Lower lobe of right lung (tissue), 2 donors: ENCODE results near the gene TIAM1. TPM values are rescaled to one million over a fixed set of nuclear protein-coding genes. Genes with fewer than 3 reads are reported as not detected.

ENCODE experiments used
- ATAC-seq, 2 donors: fragments of 200-7000 bp; cut with Tn5 transposase; one replicate each; pipeline ENCODE4 v1.9.1; 2020 to 2022; ENCODE audit warnings: mild to moderate bottlenecking in 2 of 2, moderate library complexity in 2 of 2
- DNase-seq: peaks from one replicate; pipeline ENCODE4 v3.0.0-alpha.2; 2020
- H3K27ac ChIP-seq: fragments of 200-600 bp; one replicate; pipeline ENCODE4 v1.8.0; 2022
- H3K27me3 ChIP-seq: fragments of 200-600 bp; one replicate; pipeline ENCODE4 v1.8.0; 2022; ENCODE audit warnings: low read depth
- H3K36me3 ChIP-seq: fragments of 200-600 bp; one replicate; pipeline ENCODE4 v1.8.0; 2022; ENCODE audit warnings: mild to moderate bottlenecking
- H3K4me1 ChIP-seq: fragments of 200-600 bp; one replicate; pipeline ENCODE4 v1.8.0; 2022
- H3K4me3 ChIP-seq: fragments of 200-600 bp; one replicate; pipeline ENCODE4 v1.8.0; 2022; ENCODE audit warnings: mild to moderate bottlenecking
- H3K9me3 ChIP-seq: fragments of 200-600 bp; one replicate; pipeline ENCODE4 v1.8.0; 2022
- CTCF ChIP-seq: fragments of 200-600 bp; IDR thresholded peaks from one replicate; pipeline ENCODE4 v1.8.0; 2022; ENCODE audit warnings: antibody characterized with exemption, mild to moderate bottlenecking
- intact Hi-C: fragments of 100-400 bp; cut with DNase I; formaldehyde crosslinking; loops from one replicate; pipeline ENCODE4 v1.11.0; 2022
- total RNA-seq: library from RNA; stranded (reverse); fragmentation: NEBNext Ultra II Directional; extraction: Animal tissue kit (Norgen Biotek cat#: 25700); gene quantifications from one replicate; pipeline ENCODE4 v1.2.1, GENCODE V29; 2021
- donor health status: DM: no; HTN: yes; CAD: no; lungs with severe emphysema.

The TIAM1 gene
- total RNA-seq, 1 donor from 2014 or later: 45.5 TPM

GRCh38 chr21:31364253-31364945 lies 20.3 kb upstream of the TIAM1 start:
- H3K27me3 ChIP-seq: no peaks in the 10 kb centered on the region
- TF ChIP-seq CTCF: no peak
- H3K4me1 ChIP-seq: no peaks in the 10 kb centered on the region
- DNase-seq (no peak), ATAC-seq (no peak)
- intact Hi-C loops: no loop called here
- no peak overlapping the region for H3K27ac ChIP-seq
- H3K4me3 ChIP-seq: no peak overlapping the region
- no peaks in the 10 kb centered on the region for H3K36me3 ChIP-seq
- H3K9me3 ChIP-seq: no peaks in the 10 kb centered on the region

- Histone ChIP-seq H3K9me3 (no peaks in the 10 kb centered on the region), H3K27ac (no peak overlapping the region), H3K36me3 (no peaks in the 10 kb centered on the region), H3K4me3 (no peak overlapping the region), H3K4me1 (no peaks in the 10 kb centered on the region), H3K27me3 (no peaks in the 10 kb centered on the region)
- intact Hi-C loops: no loop called here
- ATAC-seq: no peak
- TF ChIP-seq CTCF: no peak
- DNase-seq: no peak
These were observed 19.7 kb upstream of the TIAM1 start for GRCh38 chr21:31363720-31364119.

GRCh38 chr21:31360717-31361116 lies 16.7 kb upstream of the TIAM1 start:
- H3K4me3 ChIP-seq: no peak overlapping the region
- no peaks in the 10 kb centered on the region for H3K9me3 ChIP-seq
- no peaks in the 10 kb centered on the region for H3K4me1 ChIP-seq
- no peaks in the 10 kb centered on the region for H3K36me3 ChIP-seq
- H3K27me3 ChIP-seq: no peaks in the 10 kb centered on the region
- intact Hi-C loops: no loop called here
- TF ChIP-seq CTCF: no peak
- DNase-seq (no peak), ATAC-seq (no peak)
- no peak overlapping the region for H3K27ac ChIP-seq

GRCh38 chr21:31358158-31358557 lies 14.1 kb upstream of the TIAM1 start:
- H3K27ac ChIP-seq: no peak overlapping the region
- no peak for ATAC-seq

GRCh38 chr21:31356440-31356839 lies 12.4 kb upstream of the TIAM1 start:
- H3K36me3 ChIP-seq: no peaks in the 10 kb centered on the region
- no peak overlapping the region for H3K4me3 ChIP-seq
- intact Hi-C loops: no loop called here
- DNase-seq (no peak), ATAC-seq (no peak)
- H3K27me3 ChIP-seq: no peaks in the 10 kb centered on the region
- TF ChIP-seq CTCF: no peak
- no peak overlapping the region for H3K27ac ChIP-seq
- no peaks in the 10 kb centered on the region for H3K4me1 ChIP-seq
- no peaks in the 10 kb centered on the region for H3K9me3 ChIP-seq

More at GRCh38 chr21:31358158-31358557, 14.1 kb upstream of the TIAM1 start:
- no peak overlapping the region for H3K4me3 ChIP-seq
- no peaks in the 10 kb centered on the region for H3K9me3 ChIP-seq
- no peaks in the 10 kb centered on the region for H3K36me3 ChIP-seq
- H3K4me1 ChIP-seq: no peaks in the 10 kb centered on the region
- intact Hi-C loops: no loop called here
- H3K27me3 ChIP-seq: no peaks in the 10 kb centered on the region
- no peak for TF ChIP-seq CTCF
- DNase-seq: no peak
